Loucy (cell line): ENCODE results near the gene MAP7D2.

Experiments used
- H2AFZ ChIP-seq: fragments of 200-600 bp; sonication (generic); 2 replicates; pipeline ENCODE4 v1.6.0; 2016; ENCODE audit warnings: antibody characterized with exemption, mild to moderate bottlenecking, low read length, moderate library complexity
- H3F3A ChIP-seq: fragments of 200-600 bp; 2 replicates; pipeline ENCODE4 v1.6.0; 2016; ENCODE audit warnings: antibody characterized with exemption, low read depth, mild to moderate bottlenecking
- H3K27me3 ChIP-seq: fragments of 200-600 bp; sonication (generic); 2 replicates; pipeline ENCODE4 v1.6.1; 2014; ENCODE audit warnings: low read length, mild to moderate bottlenecking; ENCODE audit not compliant: insufficient read depth, poor library complexity, severe bottlenecking
- H3K36me3 ChIP-seq: fragments of 200-600 bp; sonication (generic); 2 replicates; pipeline ENCODE4 v1.6.1; 2016; ENCODE audit warnings: low read length; ENCODE audit not compliant: insufficient read depth
- H3K4me1 ChIP-seq: fragments of 200-600 bp; sonication (generic); 2 replicates; pipeline ENCODE4 v1.5.1; 2014; ENCODE audit warnings: low read length, mild to moderate bottlenecking; ENCODE audit not compliant: insufficient read depth, poor library complexity, severe bottlenecking
- H3K4me2 ChIP-seq: fragments of 200-600 bp; sonication (generic); 2 replicates; pipeline ENCODE4 v1.6.0; 2014; ENCODE audit warnings: antibody characterized with exemption, low read length, low read depth, mild to moderate bottlenecking; ENCODE audit not compliant: poor library complexity, severe bottlenecking
- H3K4me3 ChIP-seq: fragments of 200-600 bp; sonication (generic); 2 replicates; pipeline ENCODE4 v1.5.1; 2014; ENCODE audit warnings: low read length, mild to moderate bottlenecking, mixed read lengths; ENCODE audit not compliant: poor library complexity, severe bottlenecking
- H3K79me2 ChIP-seq: fragments of 200-600 bp; sonication (generic); 2 replicates; pipeline ENCODE4 v1.6.1; 2014; ENCODE audit warnings: low read length; ENCODE audit not compliant: insufficient read depth
- H3K9ac ChIP-seq: fragments of 200-600 bp; sonication (generic); 2 replicates; pipeline ENCODE4 v1.6.0; 2014; ENCODE audit warnings: mild to moderate bottlenecking, low read depth, low read length, moderate library complexity; ENCODE audit not compliant: poor library complexity, severe bottlenecking
- H3K9me2 ChIP-seq: fragments of 200-600 bp; sonication (generic); replicated peaks from 2 replicates; pipeline ENCODE4 v1.6.1; 2016; ENCODE audit warnings: low read depth, low read length, mixed read lengths
- H3K9me3 ChIP-seq: fragments of 200-600 bp; sonication (generic); 2 replicates; pipeline ENCODE4 v1.6.1; 2014; ENCODE audit warnings: mild to moderate bottlenecking, antibody characterized with exemption, low read length, low read depth; ENCODE audit not compliant: insufficient read depth
- H4K20me1 ChIP-seq: fragments of 200-600 bp; sonication (generic); 2 replicates; pipeline ENCODE4 v1.6.0; 2014; ENCODE audit warnings: antibody characterized with exemption, low read length, mild to moderate bottlenecking; ENCODE audit not compliant: insufficient read depth, poor library complexity, severe bottlenecking
- CTCF ChIP-seq: fragments of 200-600 bp; sonication (generic); conservative IDR thresholded peaks from 2 replicates; pipeline ENCODE4 v1.5.1; 2014; ENCODE audit warnings: mild to moderate bottlenecking, antibody characterized with exemption, low read length
- EZH2phosphoT487 ChIP-seq: fragments of 200-600 bp; IDR thresholded peaks from 2 replicates; pipeline ENCODE4 v1.6.1; 2018; ENCODE audit warnings: antibody characterized with exemption, mild to moderate bottlenecking, moderate library complexity, borderline replicate concordance

MAP7D2 gene

GRCh38 chrX:20089845-20090244 is 26.9 kb downstream of the MAP7D2 start:
- TF ChIP-seq CTCF, result no peak
- no peak for TF ChIP-seq EZH2phosphoT487

DNA sequence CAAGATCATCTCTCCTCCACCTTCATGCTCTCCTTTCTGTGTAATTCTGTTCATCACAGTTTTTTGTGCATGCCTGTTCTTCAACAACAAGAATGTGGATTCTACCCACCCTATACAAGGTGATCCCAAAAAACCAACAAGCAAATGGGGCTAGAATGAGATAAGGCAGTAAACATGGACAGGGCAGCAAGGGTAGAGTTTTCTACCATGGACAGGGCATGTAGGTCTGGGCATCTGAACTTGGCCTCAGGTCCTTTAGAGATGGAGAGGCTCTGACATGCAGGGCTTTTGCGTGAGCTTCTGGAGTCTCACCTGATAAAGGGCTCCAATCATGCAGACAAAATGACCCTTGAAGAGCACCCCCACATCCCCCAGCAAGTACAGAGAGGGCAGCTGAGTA is 36.4 kb downstream of the MAP7D2 start:
- no peaks in the 10 kb centered on the region for H3K4me1 ChIP-seq
- H3K9me3 ChIP-seq, result no peaks in the 10 kb centered on the region
- no peaks in the 10 kb centered on the region for H3K79me2 ChIP-seq
- no peaks in the 10 kb centered on the region for H3K9me2 ChIP-seq
- no peak overlapping the region for H2AFZ ChIP-seq
- no peak overlapping the region for H3K4me3 ChIP-seq
- no peaks in the 10 kb centered on the region for H3K36me3 ChIP-seq
- no peaks in the 10 kb centered on the region for H4K20me1 ChIP-seq
- H3K4me2 ChIP-seq, result no peak overlapping the region
- H3F3A ChIP-seq, result no peaks in the 10 kb centered on the region
- no peaks in the 10 kb centered on the region for H3K27me3 ChIP-seq
- H3K9ac ChIP-seq, result no peak overlapping the region
- TF ChIP-seq EZH2phosphoT487 (no peak), CTCF (no peak)

More at GRCh38 chrX:20089845-20090244, 26.9 kb downstream of the MAP7D2 start:
- Histone ChIP-seq H3K9me2 (no peaks in the 10 kb centered on the region), H3K27me3 (no peaks in the 10 kb centered on the region), H2AFZ (no peak overlapping the region), H3K79me2 (no peaks in the 10 kb centered on the region), H3K36me3 (no peaks in the 10 kb centered on the region), H3K4me3 (no peak overlapping the region), H4K20me1 (no peaks in the 10 kb centered on the region), H3K4me2 (no peak overlapping the region), H3F3A (no peaks in the 10 kb centered on the region), H3K9me3 (no peaks in the 10 kb centered on the region), H3K4me1 (no peaks in the 10 kb centered on the region), H3K9ac (no peak overlapping the region)

DNA sequence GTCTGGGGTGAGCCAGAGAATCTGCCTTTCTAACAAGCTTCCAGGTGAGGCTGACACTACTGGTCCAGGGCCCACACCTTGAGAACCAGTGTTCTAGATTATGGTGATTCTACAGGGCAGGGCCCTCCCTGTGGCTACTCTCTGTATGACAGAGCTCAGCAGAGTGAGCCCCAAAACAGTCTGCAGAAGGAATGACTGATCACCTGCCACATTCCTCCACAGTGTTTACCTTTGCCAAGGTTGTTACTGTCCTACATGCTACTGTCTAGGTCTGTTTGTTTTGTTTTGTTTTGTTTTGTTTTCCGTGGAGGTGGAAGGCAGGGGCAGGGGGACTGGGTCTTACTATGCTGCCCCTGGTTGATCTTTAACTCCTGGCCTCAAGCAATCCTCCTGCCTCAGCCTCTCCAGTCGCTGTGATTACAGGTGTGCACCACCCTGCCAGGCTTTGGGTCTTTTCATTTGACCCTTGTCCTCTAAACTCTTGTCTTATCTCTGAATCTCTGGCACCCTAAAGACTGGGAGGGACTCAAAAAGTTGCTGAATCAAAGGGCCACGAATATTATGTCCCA is 45.1 kb downstream of the MAP7D2 start:
- Histone ChIP-seq H3K9ac (no peak overlapping the region), H3K79me2 (no peaks in the 10 kb centered on the region), H3K27me3 (no peaks in the 10 kb centered on the region), H3K9me3 (no peaks in the 10 kb centered on the region), H3K9me2 (no peaks in the 10 kb centered on the region), H3F3A (no peaks in the 10 kb centered on the region), H3K4me3 (no peak overlapping the region), H3K36me3 (no peaks in the 10 kb centered on the region), H4K20me1 (no peaks in the 10 kb centered on the region), H2AFZ (no peak overlapping the region), H3K4me2 (no peak overlapping the region), H3K4me1 (no peaks in the 10 kb centered on the region)
- TF ChIP-seq CTCF, result no peak
- TF ChIP-seq EZH2phosphoT487, result no peak
